GM19193 (cell line): ENCODE data around the gene CDHR1.

ENCODE experiments used
- POLR2A ChIP-seq: IDR thresholded peaks from 4 replicates; pipeline ENCODE4 v1.6.1; 2011; ENCODE audit not compliant: insufficient read depth, insufficient read length; ENCODE audit errors: extremely low read depth

CDHR1 gene

DNA sequence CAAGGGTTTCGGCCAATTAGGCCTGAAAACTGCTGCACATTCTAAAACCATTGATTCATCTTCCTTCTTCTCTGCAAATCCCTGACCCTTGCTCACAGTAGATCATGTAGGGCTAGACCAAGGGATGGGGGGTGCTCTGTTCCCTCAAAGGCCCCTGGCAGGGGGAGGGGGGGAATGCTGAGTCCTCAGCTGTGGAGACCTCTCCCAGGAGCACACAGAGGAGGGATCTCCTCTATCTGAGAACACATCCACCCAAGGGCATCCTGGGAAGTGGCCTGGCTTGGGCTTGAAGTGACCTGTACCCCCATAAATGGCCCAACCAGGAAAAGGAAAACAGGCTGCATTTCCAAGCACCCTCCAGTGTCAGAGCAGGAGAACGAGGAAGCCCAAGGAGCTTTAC, 1.0 kb upstream of the CDHR1 start:
- TF ChIP-seq POLR2A = no peak

DNA sequence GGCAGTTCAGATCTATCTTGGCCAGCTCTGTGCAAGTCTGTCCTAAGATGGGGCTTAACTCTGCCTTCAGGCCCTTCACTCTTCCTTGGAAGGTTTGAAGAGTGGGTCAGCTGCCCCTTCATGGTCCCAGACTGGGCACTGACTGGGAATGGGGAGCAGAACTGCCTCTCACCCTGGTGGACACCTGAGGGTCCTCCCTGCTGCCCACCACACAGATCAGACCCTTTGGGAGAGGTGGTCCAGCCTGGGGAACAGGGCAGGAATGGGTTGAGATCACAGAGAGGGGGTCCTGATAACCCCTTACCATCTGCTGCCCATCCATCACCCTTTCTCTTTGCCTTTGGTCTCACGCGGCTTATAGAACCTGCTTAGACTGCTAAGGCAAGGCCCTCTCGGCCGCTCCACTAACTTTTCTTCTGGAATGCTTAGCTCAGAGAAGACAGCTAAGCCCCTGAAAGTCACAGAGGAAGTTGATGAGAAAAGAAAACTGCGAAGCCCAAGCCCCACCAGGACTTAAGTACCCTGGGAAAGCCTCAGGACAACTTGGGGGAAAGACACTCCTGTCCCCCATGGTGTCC, 402 bp upstream of the CDHR1 start:
- TF ChIP-seq POLR2A = no peak

DNA sequence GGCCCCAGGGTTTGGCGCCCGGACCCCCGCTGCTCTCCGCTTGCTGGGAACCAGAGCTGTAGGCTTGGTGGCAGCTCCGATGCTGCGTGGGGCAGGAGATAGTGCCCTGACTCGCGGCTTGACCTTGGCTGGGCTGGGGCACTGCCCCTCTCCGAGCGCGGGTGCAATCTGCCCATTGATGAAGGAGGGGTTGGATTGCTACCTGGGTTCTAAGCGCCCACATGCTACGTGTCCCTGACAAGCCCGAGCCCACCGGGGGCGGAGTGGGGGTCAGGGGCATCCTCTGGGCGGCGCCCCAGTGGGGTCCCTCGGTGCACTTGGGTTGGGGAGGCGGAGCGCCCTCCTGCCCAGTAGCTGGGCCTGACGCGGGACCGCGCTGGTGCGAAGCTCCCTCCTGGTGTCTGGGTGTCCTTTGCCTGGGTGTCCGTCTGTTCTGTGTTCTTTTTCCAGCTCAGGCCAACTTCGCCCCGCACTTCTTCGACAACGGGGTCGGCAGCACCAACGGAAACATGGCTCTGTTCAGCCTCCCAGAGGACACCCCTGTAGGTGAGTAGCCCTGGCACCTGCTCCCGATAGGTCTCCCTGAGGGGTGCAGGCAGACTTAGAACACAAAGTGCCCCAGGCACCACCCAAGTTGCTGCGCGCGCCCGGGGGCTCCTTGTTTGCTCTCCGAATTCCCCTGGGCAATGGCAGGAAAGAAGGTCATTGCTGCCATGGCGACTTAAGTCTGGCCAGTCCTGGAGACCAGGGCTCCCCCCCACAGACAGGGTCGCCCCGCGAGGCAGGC, 900 bp downstream of the CDHR1 start:
- no peak for TF ChIP-seq POLR2A

DNA sequence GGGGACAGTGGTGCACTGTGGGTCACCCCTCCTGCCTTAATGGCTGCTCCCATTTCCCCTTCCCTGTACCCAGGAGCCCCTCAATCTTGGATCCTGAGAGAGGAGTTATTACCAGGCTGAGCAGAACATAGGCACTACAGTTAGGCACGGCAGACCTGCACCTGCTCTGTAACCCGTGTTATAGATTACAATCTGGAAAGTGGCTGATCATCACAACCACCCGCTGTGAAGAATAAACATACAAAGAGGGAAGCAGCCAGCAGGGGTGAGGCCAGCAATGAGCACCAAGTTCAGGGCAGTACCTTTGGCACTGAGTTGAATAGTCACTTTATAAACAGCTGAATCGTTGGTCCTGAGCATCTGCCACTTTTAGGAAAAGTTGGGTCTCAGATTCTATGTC, 1.7 kb downstream of the CDHR1 start:
- no peak for TF ChIP-seq POLR2A

DNA sequence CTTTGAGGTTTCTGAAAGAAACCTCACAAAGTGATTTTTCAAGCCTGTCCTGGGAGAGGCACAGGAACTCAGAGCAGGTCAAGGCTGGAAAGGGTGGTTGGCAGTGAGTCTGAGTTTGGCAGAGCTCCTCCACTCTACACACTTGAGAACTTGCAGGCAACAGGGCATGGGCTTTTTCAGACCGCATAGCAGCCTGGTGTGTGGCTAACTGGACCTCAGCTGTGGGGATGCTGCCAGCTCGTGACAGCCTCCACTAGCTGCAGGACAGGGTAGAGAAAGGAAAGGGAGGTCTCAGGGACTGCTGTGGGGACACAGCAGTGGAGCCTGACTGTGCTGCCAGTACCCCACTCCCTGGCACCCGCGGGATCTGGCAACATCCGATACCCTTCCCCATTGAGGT, 2.6 kb downstream of the CDHR1 start:
- no peak for TF ChIP-seq POLR2A

DNA sequence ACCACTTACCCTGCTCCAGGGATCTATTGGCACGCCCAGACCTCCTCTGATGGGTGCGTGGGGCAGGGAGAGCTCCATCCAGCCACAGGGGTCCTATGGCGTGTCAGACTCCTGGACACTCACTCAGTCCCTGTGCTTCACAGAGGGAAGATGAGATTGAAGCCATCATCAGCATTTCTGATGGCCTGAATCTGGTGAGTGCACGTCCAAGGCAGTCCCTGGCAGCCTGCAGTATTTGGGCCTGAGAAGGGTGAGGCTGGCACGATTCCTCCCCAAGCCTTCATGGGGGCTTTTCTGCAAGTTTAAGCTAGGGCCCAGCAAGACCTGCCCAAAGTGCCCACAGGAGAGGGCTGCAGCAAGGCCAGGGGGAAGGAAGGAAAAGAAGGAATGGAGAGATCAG, 3.3 kb downstream of the CDHR1 start:
- no peak for TF ChIP-seq POLR2A

DNA sequence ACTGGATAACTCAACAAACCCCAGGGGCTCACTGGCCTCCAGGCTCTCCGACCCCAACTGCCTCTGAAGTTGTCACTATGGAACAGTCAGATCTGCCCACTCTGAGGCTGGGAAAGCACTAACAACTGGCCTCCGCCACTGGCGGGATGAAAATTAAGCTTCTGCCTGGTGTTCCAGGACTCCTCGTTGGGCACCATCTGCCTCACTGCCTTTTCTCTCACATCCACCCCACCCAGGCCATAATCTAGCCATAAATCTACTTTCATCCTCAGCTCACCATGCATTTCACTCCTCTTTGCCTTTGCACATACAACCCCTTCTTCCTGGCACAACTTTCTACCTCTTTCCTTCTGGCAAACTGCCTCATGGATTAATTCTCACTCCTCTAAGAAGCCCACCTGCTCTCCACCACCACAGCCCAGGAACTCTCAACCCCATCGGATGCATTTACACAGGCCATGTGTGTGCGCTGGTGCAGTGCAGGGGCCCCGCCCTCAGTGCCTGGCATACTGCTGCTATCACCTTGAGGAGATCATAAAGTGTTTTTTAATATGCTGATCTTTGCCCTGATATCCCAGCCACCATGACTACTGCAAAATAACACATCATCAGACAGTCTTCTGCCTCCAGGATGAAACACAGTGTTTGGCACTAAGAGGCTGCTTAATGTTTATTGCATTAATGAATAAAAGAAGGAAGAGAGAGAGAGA, 4.0 kb downstream of the CDHR1 start:
- TF ChIP-seq POLR2A = no peak

DNA sequence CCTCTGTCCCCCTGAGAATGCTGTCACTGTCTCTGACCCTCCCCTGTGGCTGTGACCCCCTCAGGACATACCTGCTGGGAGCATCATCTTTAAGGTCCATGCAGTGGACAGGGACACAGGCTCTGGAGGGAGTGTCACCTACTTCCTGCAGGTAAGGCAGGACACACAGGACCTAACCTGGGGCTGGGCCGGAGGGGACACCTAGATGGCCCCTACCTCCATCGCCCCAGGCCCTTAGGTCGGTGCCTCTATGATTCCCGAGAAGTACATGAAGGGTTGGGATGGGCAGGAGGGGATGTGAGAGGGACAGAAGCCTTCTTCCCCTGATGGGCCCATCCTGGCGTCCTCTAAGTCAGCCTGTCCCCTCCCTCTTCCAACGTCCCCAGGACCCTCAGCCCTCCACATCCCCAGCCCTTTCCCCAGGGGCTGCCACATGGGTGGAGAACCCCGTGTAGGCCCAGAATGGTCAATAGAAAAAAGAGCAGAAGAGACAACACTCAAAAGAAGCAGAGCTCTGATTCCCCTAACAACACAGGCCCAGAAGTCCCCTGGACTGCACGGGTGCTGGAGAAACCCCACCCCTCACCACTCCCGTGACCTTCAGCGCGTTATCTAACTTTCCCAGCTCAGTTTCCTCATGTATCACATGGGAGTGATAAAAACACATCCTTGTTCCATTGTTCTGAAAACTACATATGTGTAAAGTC, 6.4 kb downstream of the CDHR1 start:
- TF ChIP-seq POLR2A = no peak

DNA sequence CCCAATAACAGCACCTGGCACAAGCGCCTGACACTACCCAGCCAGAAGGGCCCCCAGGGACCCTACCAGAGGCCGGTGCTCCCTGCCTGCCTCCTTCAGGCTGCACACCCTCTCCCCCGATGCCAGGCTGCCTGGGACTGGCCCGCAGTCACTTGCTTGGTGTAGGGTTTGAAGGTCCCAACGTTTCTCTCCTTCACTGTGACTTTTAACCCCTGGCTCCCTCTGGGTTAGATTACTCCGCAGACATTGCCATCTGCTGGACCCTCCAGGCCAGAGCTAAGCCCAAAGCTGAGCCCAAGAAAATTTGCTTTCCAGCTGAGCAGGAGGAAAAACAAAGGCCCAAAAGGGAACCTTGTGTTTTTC, 6.9 kb downstream of the CDHR1 start:
- no peak for TF ChIP-seq POLR2A

DNA sequence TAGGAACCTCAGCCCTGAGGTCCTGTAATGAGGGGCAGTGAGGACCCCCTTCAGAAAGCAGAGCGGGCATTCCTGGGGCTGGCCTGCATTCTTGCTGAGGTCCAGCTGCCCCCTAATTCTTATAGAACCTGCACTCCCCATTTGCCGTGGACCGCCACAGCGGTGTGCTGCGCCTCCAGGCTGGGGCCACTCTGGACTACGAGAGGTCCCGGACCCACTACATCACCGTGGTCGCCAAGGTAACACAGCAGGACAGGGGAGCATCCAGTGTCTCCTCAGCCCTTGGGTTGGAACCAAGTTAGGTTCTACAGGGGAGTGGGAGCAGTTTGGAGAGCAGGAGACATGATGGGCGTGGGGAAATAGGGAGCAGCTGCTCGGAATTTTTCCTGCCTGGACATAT, 7.3 kb downstream of the CDHR1 start:
- TF ChIP-seq POLR2A = no peak

DNA sequence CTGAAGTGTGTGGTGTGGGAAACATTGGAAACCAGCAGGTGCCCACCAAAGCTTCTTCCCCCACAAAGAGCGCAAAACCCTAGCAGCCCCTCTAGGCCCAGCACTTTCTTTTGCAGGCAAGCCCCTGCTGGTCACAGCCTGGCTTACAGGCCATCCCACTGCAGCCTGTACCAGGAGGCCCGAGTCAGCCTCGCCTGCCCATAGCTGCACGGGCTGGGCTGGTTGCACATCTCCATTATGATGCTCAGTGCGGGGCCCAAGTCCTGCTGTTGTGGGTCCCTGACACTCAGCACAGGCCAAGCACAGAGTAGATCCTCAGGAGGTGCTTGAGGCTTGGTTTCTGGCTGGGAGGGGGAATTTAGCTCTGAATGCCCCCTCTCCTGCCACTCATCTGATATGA, 8.0 kb downstream of the CDHR1 start:
- no peak for TF ChIP-seq POLR2A

DNA sequence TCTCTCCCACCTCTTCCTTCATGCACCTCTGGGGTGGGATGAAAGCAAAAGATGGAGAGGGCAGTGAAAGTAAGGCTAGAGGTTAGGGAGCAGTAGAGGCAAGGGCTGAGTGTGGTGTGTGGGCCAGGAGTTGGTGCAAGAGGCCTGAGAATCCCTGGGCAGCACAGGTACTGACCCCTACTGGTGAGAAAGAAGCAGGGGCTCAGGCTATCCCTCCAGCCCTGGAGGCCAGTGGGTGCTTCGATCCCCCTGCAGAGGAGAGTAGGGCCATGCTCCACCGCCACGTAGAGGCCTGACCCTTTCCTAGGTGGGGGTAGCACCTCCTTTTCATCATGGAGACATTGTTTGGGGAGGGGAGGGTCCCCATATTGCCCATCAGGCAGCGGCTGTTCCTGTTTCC, 9.8 kb downstream of the CDHR1 start:
- no peak for TF ChIP-seq POLR2A

DNA sequence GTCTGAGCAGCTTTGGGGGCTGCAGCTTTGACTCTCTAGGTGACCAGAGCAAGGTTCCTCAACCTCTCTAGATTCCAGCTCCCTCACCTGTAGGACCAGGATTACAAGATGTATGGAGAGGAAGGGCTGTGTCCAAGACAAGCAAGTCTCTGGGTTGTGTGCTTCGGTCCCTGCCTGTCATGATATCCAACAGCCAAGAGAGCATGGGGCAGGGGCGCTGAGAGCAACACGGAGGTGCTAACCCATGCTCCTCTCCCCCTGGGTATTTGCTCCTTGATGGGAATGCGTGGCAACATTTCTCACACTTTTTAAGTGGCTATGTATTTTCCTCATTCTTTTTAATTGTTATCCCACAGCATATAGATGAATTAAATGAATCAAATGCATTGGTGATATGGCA, 10.3 kb downstream of the CDHR1 start:
- no peak for TF ChIP-seq POLR2A

DNA sequence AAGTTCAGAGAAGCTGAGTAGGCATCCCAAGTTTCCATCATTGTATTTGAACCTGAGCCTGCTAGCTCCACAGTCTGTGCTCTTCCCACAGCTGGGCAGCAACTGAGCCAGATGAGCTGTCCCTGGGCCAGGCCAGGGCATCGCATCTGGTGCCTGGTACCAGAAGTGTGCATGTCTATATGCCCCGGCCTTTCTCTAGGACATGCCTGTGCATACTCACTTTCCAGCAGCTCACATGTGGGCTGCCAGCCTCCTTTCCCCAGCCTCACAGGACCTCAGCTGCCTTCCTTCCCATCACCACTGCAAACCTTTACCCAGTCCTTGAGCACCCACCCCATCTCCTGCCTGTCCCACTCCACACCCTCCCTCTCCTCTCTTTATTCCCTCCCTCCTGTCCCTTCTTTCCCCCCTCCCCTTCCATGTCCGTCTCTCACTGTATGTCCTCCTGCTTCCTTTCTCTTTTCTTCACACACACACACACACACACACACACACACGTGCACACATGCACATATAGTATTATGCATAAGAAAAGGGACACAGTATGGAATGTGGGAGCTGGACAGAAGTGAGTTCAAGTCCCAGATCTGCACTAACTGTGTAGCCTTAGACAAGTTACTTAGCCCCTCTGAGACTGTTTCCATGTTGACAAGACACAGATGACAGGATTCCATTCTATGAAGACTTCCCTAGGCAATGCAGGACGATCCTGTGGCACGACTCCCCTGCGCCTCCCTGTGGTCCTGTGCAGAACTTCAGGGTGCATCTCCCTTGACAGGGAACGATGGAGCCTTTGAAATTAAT, 10.9 kb downstream of the CDHR1 start:
- no peak for TF ChIP-seq POLR2A
